ENCODE results near the gene CCDC8.

- TF ChIP-seq CTCF (IDR thresholded peaks at IDR 0.05; ENCODE audit: extremely low read depth in 1 of 2, insufficient read depth in 1 of 2, low read depth in 1 of 2, low read length in 2 of 2), result no peak
- TF ChIP-seq POLR2AphosphoS5 (IDR thresholded peaks at IDR 0.05; ENCODE audit: insufficient read depth, low read depth, low read length), result no peak
- no peak for TF ChIP-seq JUN (IDR thresholded peaks at IDR 0.05; ENCODE audit: borderline replicate concordance, insufficient read depth, insufficient read length, low read depth)
- TF ChIP-seq EZH2 (IDR thresholded peaks at IDR 0.05; ENCODE audit: borderline replicate concordance, low read depth, low read length, severe bottlenecking), result no peak
- no peak for TF ChIP-seq POLR2A (IDR thresholded peaks at IDR 0.05; ENCODE audit: low read depth, low read length)
- no peak for TF ChIP-seq MAX (IDR thresholded peaks at IDR 0.05; ENCODE audit: insufficient read depth, insufficient read length)
- TF ChIP-seq GATA2 (IDR thresholded peaks at IDR 0.05; ENCODE audit: insufficient read depth, insufficient read length, low read depth, low read length), result no peak
- no peak for TF ChIP-seq FOS (IDR thresholded peaks at IDR 0.05; ENCODE audit: borderline replicate concordance, insufficient read depth, low read length)
- no peak for TF ChIP-seq MYC (IDR thresholded peaks at IDR 0.05; ENCODE audit: low read depth, low read length)
Measured at GRCh38 chr19:46446021-46446420, 32.7 kb upstream of the CCDC8 start.
